Measurements from ENCODE around the gene SLC6A7.

DNA sequence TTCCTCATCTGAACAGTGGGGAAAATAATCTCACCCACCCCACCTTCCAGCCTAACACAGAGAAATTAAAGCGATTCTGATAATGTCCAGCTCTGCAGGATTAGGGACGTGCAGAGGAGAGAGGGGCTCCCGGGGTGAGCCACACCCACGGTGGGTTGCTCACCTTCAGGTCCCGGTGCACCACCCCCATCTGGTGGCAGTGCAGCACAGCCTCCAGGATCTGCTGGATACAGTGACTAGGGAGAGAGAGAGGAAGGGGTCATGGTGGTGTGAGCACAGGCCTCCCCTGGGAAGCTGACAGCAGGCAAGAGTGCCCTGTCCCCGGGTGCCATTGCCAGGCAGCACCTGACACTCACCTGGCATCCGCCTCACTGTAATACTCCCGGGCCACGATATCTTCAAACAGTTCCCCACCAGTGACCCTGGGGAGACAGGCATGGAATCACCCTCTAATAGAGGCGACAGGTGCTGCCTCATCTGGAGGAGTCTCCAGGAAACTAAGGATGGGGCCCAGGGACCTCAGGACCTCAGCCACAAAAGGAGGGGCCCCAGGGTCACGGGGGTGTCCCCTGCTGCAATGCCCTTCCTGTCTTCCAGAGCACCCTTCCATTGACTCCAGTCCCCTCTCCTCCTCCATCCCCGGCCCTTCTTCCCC lies 66.7 kb downstream of the SLC6A7 start:
- TF ChIP-seq, protein P1, sequence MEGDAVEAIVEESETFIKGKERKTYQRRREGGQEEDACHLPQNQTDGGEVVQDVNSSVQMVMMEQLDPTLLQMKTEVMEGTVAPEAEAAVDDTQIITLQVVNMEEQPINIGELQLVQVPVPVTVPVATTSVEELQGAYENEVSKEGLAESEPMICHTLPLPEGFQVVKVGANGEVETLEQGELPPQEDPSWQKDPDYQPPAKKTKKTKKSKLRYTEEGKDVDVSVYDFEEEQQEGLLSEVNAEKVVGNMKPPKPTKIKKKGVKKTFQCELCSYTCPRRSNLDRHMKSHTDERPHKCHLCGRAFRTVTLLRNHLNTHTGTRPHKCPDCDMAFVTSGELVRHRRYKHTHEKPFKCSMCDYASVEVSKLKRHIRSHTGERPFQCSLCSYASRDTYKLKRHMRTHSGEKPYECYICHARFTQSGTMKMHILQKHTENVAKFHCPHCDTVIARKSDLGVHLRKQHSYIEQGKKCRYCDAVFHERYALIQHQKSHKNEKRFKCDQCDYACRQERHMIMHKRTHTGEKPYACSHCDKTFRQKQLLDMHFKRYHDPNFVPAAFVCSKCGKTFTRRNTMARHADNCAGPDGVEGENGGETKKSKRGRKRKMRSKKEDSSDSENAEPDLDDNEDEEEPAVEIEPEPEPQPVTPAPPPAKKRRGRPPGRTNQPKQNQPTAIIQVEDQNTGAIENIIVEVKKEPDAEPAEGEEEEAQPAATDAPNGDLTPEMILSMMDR (IDR thresholded peaks at IDR 0.05) = no peak
- TF ChIP-seq POLR2AphosphoS5 (IDR thresholded peaks at IDR 0.05) (no peak), EP300 (IDR thresholded peaks at IDR 0.05) (no peak), POLR2A (IDR thresholded peaks at IDR 0.05) (no peak)

All from upper lobe of left lung (tissue), 4 donors.